ENCODE data around the gene COX7A2.

Gene COX7A2, protein sequence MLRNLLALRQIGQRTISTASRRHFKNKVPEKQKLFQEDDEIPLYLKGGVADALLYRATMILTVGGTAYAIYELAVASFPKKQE

DNA sequence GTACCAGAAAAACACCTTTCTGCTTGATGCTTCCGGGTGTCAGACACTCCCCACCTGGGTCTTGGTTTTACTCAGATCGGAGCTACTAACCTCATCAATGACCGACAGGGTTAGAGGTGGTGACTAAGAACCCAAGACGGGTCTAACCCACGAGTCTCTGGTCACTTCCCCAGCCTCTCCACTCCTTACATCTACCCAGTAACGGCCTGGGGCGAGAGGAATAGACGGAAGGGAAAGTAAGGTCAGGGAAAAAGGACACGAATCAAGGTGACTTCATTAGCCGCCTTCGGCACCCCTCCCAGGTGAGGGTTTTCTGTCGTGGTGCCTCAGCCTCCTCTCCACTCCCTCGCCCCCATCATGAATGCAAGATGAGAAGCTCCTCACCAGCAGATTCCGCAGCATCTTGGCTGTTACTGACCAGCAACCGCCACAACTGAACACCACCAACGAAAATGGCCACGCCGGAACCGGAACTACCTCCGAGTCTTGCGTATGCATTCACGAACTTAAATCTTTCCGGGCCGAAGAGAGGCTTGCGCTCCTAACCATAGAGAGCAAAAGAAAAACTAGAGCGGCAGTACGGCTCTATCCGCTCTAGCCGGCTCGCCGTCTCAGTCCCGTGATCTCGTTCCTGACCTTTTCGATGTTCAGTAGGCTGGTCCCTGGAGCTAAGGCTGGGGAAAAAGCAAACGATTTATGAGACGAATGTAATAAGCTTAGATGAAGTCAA is at the start of gene COX7A2:
Gene COX7A2, minus strand, starts transcription at position 469 of the 730 bp plus-strand sequence. Its CDS starts 67 bp downstream, at position 402.
- DNase-seq (ENCODE audit: low read depth in 4 of 4, low spot score in 1 of 4), result peak; percentile 53 to 78 (median 70)

DNA sequence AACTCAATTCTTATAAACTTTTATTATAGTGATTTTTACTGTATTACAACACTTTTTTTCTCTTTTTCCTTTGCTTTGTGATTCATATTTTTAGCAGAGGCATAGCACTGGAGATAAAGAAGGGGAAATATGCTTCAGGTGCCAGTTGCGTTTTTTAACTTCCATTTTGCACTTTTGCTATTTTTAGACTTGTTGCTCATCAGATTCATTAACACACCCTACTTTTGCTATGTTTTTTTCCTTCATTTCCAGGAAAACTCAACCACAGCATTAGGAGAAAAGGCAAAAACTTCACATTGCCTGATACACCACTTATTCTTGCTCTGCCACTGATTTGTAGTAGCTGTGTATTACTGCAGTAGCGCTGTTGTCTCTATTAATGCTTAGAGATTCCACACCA is 49.0 kb upstream of the COX7A2 start:
- no peak for DNase-seq (ENCODE audit: low read depth in 4 of 4, low spot score in 1 of 4)

DNA sequence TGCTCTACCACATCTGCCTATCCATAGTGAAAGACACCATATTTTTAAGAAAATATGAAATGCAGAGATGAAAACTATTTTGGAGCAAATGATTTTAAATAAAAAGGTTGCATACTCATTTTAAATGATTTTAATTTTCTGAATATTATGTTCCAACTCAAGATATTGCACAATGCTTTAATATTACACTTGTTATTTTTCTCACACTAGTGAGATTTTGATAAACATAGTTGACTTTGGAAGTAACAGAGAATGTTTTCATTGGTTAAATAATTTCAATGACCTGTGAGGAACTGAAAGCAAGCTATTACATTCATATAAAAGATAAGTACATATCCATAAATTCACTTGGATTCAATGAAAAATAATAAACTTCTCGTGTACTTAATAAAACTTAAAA is 48.1 kb upstream of the COX7A2 start:
- no peak for DNase-seq (ENCODE audit: low read depth in 4 of 4, low spot score in 1 of 4)

DNA sequence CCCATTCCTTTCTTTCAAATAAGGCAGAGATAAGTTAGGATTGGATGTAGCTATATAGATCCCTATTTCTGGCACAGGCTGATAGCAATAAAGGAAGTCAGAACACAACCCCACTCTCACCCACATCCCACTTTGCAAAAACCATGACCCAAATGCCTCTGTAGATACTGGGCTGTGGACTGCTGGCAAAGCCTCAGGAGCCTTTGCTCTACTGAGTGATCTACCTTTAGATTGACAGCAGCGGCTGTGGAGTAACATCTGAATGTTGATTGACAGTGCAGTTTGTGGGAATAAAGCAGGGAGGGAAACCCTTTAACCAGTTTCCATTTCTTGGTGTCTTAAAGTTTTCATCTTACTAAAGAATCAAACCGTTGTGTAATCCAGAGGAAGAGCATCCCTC is 47.7 kb upstream of the COX7A2 start:
- DNase-seq (ENCODE audit: low read depth in 4 of 4, low spot score in 1 of 4), result no peak

DNA sequence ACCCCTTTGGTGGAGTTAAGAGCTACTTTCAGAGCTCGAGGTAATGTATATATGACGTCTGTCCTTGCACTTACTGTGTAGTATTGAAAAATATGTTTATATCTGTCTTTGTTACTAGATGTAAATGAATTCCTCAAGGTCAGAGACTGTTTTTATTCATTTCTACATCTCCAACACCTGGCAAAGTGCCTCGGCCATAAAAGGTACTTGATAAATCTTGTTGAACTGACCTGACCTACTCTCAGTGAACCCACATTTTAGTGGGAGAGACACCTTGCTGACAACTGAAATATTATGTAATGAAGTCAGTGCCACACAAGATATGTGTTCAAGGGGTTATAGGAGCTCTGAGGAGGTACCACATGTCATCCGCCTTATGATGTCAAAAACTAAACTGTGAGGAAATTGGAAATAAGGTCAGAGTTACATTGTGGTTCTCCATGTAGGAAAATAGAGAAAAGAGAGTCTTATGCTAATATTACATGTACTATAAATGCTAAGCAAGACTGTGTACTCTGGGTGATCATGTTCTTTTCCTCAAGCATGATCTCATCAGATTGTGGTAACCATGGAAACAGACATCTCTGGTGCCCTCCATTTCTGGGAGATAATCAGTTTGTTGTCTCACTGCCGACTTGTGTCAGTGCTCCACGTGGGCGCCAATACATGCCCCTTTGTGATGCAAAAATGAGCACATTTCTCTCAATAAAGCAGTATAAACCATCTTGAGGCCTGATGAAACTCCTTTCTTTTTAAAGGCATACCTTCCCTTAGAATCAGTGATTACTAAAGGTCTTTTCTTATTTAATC is 46.7 kb upstream of the COX7A2 start:
- DNase-seq (ENCODE audit: low read depth in 4 of 4, low spot score in 1 of 4), result no peak

DNA sequence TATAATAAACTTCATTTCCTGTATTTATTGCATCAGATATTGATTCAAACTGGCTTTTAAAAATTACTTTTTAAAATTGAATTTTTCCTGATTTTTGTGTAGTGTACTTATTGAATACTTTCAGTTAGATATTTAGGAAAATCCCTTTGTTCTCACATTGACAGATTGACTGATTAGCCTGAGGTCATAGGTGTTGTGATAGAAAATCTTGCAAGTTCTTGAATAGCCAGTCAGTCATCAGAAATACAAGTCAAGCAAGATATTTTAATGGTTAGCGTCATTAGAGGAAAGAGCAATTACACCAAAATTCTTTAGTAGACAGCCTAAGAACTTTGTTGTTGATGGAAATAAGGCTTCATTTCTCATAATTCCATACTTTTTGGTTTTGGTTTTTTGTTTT is 44.4 kb upstream of the COX7A2 start:
- no peak for DNase-seq (ENCODE audit: low read depth in 4 of 4, low spot score in 1 of 4)

DNA sequence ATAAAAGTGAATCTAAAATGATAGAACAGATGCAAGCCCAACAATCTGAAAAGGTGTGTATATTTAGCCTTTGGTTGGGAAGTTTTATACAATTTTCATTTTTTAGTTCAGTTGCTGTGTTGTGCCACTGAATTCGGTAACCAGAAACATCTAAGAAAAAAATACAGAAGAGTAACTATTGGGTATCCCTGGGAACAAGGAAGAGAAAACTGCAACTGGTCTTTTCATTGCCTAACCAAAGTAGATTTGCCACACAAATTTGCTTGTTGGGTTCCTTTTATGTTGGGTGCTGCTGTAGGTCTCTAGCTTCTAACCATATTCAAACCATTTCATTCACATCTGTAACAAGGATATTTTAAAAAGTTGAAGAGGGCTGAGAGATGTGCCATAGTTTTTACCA is 43.8 kb upstream of the COX7A2 start:
- DNase-seq (ENCODE audit: low read depth in 4 of 4, low spot score in 1 of 4), result no peak

DNA sequence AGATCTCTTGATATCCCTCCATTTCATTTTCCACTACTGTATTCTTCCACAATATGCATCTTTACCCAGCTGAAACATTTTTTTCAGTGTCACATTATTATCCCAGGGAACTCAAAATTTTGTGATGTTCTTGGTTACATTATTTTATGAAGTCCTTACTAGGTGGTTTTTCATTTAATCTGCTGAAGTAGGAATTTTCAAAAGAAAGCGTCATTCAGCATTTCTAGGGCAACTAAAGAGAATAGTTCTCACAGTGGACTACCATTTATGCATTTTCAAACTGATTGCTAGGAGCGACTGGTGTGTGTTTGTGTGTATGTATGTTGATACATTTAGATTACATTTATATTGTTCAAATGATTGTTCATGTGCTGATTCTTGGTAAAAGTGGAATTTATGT is 43.4 kb upstream of the COX7A2 start:
- DNase-seq (ENCODE audit: low read depth in 4 of 4, low spot score in 1 of 4), result no peak

DNA sequence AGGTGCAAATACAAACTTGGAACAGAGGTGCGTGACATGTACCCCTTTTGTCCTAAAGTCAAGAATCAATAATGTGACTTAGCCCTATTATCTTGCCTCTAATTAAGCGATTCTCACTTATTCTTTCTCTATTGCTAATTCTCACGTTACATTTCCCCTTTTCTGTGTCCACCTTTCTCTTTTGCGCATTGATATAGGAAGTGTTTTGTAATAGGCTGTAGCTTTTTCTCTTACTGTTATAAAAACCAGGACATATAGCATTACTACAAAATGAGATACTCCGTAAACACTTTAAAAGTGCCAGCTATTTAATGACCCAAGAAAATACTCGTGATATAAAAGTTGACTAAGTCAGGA is 41.7 kb upstream of the COX7A2 start:
- DNase-seq (ENCODE audit: low read depth in 4 of 4, low spot score in 1 of 4), result no peak

DNA sequence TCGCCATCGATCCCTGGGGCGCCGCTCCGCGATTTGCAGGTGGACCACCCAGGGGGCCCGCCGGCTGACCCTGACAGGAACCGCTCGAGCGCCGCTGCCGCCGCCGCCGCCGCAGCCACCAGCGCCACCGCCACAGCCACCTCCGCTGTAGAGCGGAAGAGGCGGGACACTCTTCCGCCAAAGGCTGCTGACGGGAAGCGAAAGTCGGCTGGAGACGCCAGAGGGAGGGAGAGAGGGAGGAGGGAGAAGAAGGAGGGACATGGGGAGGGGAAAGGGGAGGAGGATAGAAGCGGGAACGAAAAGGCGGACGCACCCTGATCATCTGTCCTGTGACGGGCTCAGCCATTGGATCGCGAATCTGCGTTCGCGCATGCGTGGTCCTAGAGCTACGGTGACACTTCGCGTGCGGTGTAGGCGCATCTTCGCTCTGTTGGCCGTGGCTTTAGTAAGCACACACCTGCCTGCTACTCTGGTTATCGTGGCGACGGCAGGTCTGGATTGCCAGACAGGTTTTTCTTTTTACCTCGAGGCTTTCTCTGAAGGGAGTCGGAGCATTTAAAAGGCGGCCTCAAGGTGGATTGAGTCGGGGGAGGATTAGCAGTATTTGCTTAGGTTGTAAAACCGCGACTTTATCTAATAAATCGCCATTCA is 41.2 kb upstream of the COX7A2 start, which contains the start of gene TMEM30A:
Gene TMEM30A, minus strand, starts transcription at position 161 of the 651 bp plus-strand sequence. Its CDS starts 154 bp downstream, at position 7.
- DNase-seq (ENCODE audit: low read depth in 4 of 4, low spot score in 1 of 4), result peak; percentile 88 to 94 (median 92)

DNA sequence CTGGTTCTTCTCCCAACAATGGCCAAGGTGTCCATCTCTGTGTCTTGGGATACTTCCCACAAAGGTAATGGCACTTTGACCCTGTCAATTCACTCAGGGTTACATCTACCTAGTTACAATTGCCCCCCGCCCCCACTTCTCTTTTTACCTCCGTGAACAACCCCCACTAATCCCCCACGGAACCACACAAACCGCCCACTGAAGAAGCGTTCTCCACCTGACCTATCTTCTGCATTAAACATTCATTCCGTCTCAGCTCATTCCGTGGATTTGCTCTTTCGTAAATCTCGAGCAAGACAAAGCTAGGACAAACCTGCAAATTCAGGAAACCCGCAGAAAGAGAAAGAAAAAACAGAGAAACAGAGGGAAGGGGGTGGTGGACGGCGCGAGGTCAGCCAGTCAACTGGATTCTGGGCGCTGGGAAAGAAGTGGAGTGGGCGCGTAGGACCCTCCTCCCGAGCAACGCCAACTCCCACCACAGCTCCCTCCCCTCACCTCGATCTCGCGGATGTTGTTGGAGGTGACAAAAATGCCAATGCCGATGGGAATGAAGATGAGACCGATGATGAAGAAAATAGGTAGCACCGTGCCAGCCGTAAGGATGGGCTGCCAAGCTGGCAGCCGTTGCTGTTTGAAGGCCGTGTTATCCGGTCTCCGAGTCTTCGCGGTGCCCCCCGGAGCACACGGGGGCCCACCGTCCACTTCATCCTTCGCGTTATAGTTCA is 40.5 kb upstream of the COX7A2 start:
- peak in 3 of 4 experiments; percentile 1 to 6 (median 2) for DNase-seq (ENCODE audit: low read depth in 4 of 4, low spot score in 1 of 4)

DNA sequence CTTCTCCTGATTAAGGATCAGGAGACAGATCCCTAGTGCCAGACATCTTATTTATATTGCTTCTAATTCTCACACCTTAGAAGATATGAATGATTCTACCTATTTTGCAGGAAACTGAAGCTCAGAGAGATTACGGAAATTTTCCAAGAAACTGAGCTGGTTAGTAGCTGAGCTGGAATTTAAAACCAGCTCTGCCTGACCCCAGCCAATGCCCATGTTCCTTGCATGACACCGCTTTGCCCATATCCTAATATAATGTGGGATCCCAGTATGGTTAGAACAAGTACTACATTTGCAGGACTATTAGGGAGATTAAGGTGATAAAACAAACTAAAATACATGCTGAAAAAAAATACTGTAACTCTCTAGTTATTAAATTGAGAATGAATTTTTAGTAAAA is 39.1 kb upstream of the COX7A2 start:
- no peak for DNase-seq (ENCODE audit: low read depth in 4 of 4, low spot score in 1 of 4)

DNA sequence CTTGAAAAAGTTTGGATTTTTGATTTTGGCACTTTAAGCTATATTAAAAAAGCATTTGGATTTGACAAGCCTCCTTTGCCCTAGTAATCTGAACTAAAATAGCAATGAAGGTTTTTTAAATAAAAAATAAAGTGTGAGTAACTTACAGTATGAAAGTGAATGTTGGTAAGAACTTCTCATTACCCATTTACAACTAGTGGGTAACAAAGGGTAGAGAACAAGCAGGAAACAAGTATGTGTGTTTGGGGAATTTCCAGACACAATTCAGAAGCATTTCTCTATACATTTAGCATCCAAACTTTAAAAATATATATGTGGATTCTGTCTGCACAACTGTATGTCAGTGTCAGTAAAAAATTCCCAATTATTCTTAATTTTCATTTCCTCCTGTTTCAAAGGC is 38.1 kb upstream of the COX7A2 start:
- DNase-seq (ENCODE audit: low read depth in 4 of 4, low spot score in 1 of 4), result no peak

DNA sequence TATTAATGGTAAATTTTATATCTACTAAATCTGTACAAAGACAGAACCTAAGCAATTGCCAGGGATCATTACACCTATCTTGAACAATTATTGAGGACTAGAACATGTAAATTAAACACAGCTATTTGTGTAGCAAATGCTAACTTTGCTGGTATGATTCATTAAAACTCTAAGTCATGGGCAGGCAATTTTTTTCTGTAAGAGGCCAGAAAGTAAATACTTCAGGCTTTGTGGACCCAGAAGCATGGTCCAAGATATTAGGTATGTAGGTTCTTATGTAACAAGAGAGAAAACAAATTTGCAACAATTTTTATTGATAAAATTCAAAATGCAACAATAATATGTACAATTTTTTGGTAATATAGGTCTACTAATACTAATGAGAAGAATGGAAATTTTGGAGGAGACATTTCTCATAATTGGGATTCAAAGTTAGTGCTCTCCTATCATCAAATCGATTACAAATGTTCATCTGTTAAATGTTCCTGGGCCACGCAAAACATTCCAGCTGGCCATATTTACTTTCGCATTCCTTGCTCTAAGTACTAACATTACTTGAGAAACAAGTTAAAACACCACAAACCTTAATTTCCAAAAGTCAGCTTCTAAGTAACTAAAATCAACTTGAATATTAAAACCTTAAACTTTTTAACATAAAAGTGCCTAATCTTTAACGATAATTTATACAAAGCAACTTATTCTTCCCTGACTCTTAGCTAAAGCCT is 36.7 kb upstream of the COX7A2 start:
- no peak for DNase-seq (ENCODE audit: low read depth in 4 of 4, low spot score in 1 of 4)

DNA sequence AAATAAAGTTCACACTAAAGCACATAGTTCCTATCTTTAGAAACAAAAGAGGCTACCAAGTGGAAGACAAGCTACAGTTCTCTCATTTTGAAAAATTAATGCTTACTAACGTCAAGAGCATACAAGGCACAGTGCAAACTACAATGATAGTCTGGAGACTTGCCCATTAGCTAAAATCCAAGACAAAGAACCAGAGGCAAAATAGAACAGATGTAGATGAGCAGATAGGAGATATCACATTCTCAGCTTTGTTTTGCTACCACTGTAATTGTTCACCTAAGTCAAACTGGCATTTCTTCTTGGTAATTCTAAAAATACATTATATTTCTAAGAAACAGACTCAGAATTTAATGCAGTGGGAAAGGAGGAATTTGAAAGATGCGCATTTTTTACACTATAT is 35.8 kb upstream of the COX7A2 start:
- no peak for DNase-seq (ENCODE audit: low read depth in 4 of 4, low spot score in 1 of 4)

DNA sequence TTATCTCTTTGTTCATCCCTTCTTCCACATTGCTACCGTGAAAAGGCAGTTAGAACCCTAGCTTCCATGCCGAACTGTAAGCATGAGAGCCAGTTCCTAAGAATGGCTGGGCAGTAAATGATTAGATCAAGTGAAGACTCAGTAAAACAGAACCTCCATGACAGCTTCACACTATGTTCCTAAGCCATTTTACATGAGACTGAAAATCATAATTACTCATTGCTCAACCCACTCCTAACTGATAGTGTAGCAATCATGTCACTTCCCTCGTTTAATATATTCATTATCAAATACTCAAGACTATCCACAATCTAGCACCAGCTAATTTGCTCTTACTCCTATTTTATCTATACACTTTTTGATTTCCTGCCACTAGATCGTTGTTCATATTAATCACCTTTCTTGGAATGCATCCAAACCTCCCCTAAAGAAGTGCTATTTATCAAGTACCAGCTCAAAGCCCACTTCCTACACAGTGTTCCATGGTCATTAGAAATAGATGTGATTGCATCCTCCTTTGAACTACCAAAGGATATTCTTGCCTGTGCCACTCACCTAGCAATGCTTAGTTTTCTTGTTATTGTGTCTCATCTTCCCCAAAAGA is 35.0 kb upstream of the COX7A2 start:
- no peak for DNase-seq (ENCODE audit: low read depth in 4 of 4, low spot score in 1 of 4)

DNA sequence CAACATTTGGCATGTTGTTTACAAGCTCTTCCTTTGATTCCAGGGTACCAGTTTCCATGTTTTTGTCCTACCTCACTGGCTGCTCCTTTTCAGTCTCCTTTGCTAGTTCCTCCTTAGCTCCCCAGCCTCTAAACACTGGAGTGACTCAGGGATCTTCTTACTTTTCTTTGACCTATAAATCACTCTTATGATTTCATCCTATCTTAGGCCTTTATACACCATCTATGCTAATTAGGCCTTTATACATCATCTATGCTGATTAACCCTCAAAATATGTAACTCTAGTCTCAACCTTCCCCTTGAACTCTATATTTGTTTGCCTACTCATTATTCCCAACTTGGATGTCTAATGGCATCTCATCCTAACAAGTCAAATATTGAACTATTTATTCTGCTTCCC is 31.5 kb upstream of the COX7A2 start:
- no peak for DNase-seq (ENCODE audit: low read depth in 4 of 4, low spot score in 1 of 4)

DNA sequence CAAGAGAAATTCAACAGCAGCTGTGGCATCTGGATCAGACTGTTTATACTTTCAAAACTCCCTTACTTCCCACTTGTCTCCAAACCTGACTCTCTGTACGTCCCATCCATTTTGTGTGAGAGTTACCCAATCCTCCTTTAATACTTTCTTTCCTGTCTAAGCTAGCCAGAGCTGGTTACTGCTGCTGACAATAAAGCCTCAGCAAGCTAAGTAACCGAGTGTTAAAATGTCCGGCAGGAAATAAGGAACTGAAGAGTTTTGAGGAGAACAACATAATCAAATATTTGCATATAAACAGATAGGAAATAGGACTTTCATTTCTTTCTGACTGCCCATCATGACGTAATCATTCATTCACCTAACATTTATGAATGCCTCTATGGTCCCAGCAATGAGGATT is 29.4 kb upstream of the COX7A2 start:
- DNase-seq (ENCODE audit: low read depth in 4 of 4, low spot score in 1 of 4), result no peak

DNA sequence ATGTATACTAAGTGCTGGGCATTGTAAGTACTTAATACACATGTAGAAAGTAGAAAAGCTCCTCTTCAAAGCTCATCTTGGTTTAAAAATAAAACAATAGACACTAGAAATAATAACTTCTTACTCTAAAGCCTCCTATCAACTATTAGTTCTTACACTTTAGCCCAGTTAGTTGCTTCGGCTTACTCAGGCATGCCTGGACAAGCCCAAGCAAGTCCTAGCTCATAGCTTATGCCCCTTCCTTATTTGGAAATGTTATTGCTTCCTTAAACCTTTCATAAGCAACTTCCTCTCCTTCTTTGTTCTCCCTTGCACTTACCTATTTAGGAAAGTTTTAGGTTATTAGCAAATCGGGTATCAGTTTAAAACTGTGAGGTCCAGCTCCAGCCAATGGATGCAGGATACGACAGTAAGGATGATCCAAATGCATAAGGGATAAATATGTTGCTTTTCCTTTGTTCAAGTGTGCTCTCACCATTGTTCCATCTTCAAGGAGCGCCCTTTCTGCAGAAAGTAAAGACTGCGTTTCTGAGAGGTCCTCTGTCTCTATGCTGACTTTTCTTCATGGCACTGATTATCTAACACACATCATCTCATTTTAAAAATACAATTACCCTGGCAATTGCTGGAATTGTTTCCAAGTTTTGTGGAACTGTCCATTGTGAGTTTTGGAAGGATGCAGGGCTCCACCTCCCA is 28.7 kb upstream of the COX7A2 start:
- DNase-seq (ENCODE audit: low read depth in 4 of 4, low spot score in 1 of 4), result no peak

DNA sequence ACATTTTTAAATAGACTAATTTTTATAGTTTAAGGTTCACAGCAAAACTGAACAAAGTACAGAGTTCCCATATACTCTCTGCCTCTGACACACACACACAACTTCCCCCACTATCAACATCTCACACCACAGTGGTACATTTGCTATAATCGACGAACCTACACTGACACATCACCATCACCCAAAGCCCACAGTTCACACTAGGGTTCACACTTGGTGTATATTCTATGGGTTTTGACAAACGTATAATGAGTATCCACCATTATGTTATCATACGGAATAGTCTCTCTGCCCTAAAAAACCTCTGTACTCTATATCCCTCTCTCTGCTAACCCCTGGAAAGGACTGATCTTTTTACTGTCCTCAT is 25.4 kb upstream of the COX7A2 start:
- no peak for DNase-seq (ENCODE audit: low read depth in 4 of 4, low spot score in 1 of 4)

Data from stimulated activated CD4-positive, alpha-beta T cell treated with anti-CD3 and anti-CD28 coated beads, Interleukin-1b, Interleukin-23, amount 100 ng/mL, for 24 hours (primary cell).